ENCODE measurements around the gene GASK1A.
"Not testable (repeated sequence)": the region's sequence is repeated elsewhere in the genome, so short reads cannot be mapped to it uniquely, and the experiment has no call there.

Gene GASK1A

DNA sequence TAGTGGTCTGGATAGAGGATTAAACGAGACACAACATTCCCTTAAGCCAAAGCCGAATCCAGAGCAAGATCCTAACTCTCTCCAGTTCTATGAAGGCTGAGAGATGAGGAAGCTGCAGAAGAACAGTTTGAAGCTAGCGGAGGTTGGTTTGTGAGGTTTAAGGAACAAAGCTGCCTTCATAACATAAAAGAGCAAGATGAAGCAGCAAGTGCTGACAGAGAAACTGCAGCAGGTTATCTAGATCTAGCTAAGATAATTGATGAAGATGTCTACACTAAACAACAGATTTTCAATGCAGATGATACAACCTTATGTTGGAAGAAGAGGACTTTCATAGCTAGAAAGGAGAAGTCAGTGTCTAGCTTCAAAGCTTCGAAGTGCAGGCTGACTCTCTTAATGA is 14.8 kb upstream of the GASK1A start:
- H3K4me3 ChIP-seq (replicated peaks; ENCODE audit: low read depth, low read length), result no peak overlapping the region
- TF ChIP-seq, protein P1, sequence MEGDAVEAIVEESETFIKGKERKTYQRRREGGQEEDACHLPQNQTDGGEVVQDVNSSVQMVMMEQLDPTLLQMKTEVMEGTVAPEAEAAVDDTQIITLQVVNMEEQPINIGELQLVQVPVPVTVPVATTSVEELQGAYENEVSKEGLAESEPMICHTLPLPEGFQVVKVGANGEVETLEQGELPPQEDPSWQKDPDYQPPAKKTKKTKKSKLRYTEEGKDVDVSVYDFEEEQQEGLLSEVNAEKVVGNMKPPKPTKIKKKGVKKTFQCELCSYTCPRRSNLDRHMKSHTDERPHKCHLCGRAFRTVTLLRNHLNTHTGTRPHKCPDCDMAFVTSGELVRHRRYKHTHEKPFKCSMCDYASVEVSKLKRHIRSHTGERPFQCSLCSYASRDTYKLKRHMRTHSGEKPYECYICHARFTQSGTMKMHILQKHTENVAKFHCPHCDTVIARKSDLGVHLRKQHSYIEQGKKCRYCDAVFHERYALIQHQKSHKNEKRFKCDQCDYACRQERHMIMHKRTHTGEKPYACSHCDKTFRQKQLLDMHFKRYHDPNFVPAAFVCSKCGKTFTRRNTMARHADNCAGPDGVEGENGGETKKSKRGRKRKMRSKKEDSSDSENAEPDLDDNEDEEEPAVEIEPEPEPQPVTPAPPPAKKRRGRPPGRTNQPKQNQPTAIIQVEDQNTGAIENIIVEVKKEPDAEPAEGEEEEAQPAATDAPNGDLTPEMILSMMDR (IDR thresholded peaks at IDR 0.05; ENCODE audit: low read depth, low read length, missing control alignments), result no peak
- no peak for DNase-seq (ENCODE audit: extremely low read depth, low read depth)

DNA sequence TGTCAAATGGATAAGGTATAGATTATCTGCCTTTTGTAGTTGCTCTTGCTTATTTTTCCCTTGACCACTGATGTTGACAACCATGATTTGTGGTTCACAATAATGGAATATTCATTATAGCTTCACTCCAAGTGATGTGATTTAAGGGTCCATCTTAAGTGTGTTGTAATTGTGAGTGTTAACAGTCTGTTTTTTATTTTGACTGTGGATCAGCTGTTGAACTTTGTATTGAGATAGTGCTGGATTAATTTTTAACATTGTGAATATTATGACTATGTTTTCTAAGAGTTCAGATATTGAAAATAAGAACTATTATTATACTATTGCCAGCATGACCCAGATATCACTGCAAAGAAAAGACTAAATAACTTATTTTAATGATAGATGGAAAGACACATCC is 8.6 kb upstream of the GASK1A start:
- no peak for DNase-seq (ENCODE audit: extremely low read depth, low read depth)
- TF ChIP-seq, protein P1 (IDR thresholded peaks at IDR 0.05; ENCODE audit: low read depth, low read length, missing control alignments), result no peak

DNA sequence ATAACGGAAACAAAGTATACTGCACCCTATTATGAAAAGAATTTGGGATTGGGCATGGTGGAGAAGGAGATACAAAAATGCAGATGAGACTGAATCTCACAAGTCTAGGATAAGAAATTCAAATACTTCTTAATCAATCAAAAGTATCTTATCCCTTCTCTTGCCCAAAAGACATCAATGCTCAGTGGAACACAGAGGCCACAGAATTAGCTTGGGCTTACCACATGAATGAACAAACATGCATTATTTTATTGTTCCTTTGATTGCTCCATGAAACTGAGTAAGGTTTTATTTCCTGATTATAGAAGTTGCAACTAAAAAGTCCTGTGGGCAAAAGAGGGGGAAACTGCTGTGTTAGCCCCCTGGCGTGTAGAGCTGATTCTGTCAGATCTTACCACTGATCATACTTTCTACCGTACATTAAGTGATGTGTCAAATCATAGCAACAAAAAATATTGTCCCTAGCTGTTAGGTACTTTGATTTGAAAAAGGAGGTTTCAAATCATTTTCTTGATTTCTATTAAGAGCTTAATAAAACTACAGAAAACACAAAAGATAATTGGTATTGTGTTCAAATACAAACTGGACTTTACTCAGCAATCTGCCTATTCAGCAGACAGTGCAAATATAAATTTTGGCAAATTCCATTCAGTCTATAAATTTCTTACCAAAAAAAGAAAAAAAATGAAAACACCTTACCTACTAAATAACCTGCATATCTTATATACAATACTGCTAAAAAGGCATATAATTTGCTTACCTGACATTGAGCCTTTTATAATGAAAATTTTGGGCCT is 7.9 kb upstream of the GASK1A start:
- TF ChIP-seq, protein P1 (IDR thresholded peaks at IDR 0.05; ENCODE audit: low read depth, low read length, missing control alignments), result no peak
- H3K4me3 ChIP-seq (replicated peaks; ENCODE audit: low read depth, low read length), result no peak overlapping the region
- no peak for DNase-seq (ENCODE audit: extremely low read depth, low read depth)

More for the DNA sequence above, 8.6 kb upstream of the GASK1A start:
- H3K4me3 ChIP-seq (replicated peaks; ENCODE audit: low read depth, low read length), result no peak overlapping the region

DNA sequence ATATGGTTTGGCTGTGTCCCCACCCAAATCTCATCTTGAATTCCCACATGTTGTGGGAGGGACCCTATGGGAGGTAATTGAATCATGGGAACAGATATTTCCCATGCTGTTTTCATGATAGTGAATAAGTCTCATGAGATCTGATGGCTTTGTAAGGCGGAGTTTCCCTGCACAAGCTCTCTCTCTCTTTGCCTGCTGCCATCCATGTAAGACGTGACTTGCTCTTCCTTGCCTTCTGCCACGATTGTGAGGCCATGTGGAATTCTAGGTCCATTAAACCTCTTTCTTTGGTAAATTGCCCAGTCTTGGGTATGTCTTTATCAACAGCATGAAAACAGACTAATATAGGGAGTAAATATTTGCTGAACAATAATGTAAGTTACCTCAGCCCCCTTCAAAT is 4.2 kb upstream of the GASK1A start:
- H3K4me3 ChIP-seq (replicated peaks; ENCODE audit: low read depth, low read length); DNase-seq (ENCODE audit: extremely low read depth, low read depth): not testable (repeated sequence)

DNA sequence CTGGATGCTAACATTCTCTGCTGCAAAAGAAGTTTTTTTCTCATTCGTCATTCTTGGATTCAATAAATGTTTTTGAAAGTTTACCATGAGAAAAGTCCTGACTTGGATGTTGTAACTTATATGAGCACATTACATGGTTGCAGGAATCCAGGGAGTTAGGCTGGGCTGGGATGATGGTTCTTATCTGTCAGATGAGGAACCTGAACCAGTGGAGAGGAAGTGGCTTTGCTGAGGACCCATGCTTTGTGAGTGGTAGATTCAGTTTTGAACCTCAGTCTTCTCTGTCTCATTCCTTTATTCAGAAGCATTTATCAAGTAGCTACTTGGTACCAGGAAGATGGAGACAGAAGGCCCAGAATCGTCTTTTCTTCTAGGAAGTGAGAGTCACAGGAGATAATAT is 3.7 kb upstream of the GASK1A start:
- no peak overlapping the region for H3K4me3 ChIP-seq (replicated peaks; ENCODE audit: low read depth, low read length)
- TF ChIP-seq, protein P1 (IDR thresholded peaks at IDR 0.05; ENCODE audit: low read depth, low read length, missing control alignments), result no peak
- no peak for DNase-seq (ENCODE audit: extremely low read depth, low read depth)

DNA sequence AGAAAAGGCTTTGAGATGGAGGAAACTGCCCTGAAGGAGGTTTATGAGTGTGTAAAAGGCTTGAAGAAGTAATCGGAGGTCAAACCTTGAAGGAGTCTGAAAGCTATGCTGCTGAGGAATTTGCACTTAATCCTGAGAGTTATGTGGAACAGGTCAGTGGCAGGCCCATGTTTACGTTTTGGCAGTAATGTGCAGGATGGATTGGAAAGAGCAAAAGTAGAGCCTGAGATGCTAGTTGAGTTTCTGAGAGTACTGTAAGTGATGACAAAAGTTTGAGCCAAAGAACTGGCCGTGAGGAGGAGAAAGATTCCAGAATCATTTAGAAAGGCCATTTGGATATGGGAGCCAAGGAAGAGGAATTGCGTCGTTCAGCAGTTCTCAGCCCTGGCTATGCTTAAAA is 3.2 kb upstream of the GASK1A start:
- TF ChIP-seq, protein P1 (IDR thresholded peaks at IDR 0.05; ENCODE audit: low read depth, low read length, missing control alignments), result no peak
- no peak for DNase-seq (ENCODE audit: extremely low read depth, low read depth)
- no peak overlapping the region for H3K4me3 ChIP-seq (replicated peaks; ENCODE audit: low read depth, low read length)

DNA sequence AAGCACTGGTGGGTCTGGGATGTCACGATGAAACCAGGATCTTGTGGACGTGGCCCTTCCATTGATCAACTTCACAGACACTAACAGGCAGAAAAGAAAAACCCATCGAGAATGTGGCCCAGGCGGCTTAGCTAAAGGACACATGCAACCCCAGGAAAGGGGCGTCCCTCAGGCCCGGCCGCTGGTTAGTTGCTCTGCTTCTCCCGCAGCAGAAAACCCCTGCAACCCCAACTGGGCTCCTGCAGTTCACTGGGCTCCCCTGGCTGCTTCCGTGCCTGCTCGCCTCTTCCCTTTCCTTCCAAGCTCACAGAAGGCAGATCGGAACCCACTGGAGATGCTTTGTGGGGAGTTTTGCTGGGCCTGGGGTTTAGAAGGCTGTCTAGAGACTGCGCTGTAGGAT is 1.1 kb downstream of the GASK1A start:
- no peak overlapping the region for H3K4me3 ChIP-seq (replicated peaks; ENCODE audit: low read depth, low read length)
- TF ChIP-seq, protein P1 (IDR thresholded peaks at IDR 0.05; ENCODE audit: low read depth, low read length, missing control alignments), result no peak
- no peak for DNase-seq (ENCODE audit: extremely low read depth, low read depth)
